ENCODE results near the gene ADAMTSL1. TPM values are rescaled to one million over a fixed set of nuclear protein-coding genes. Genes with fewer than 3 reads are reported as not detected.

Gene ADAMTSL1
- total RNA-seq, 1 experiment from 2014 or later = not detected

DNA sequence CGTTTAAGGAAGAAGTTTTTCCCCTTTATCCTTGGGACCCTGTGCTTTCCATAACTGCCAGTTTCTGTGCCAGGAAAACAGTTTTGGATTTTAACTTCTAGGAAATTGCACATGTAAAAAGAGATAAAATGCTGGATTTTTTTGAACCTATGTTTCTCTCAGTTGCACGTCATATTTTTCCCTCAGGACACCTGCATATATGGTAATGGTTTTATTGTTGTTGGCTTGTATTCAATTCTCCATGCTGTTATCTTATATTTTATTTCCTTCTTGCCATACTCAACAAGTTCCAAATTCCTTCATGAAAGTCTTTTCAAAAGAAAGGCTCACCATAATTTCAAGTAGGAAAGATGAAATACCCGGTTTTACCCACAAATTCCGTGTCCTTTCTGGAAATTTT, 7.9 kb upstream of the ADAMTSL1 start:
- Histone ChIP-seq H3K36me3 (ENCODE audit: control insufficient read depth in 1 of 2, insufficient read depth in 2 of 2, low read length in 2 of 2) (no peaks in the 10 kb centered on the region), H3K4me1 (ENCODE audit: control insufficient read depth in 1 of 2, insufficient read depth in 2 of 2, low read length in 2 of 2) (no peaks in the 10 kb centered on the region), H3K27me3 (ENCODE audit: insufficient read depth, low read length) (no peaks in the 10 kb centered on the region), H3K9me2 (ENCODE audit: insufficient read depth) (no peaks in the 10 kb centered on the region), H3K4me2 (ENCODE audit: low read length) (no peak overlapping the region), H2AFZ (ENCODE audit: low read depth, low read length, poor library complexity, severe bottlenecking) (no peak overlapping the region), H3K9ac (ENCODE audit: low read length) (no peak overlapping the region), H3K9me3 (ENCODE audit: control insufficient read depth in 1 of 2, insufficient read depth in 1 of 2, low read depth in 1 of 2, low read length in 2 of 2) (no peaks in the 10 kb centered on the region), H3K27ac (ENCODE audit: low read depth, low read length) (no peak overlapping the region), H3K4me3 (replicated peaks in 1 of 2; ENCODE audit: low read depth in 1 of 2, low read length in 2 of 2) (no peak overlapping the region), H4K20me1 (ENCODE audit: insufficient read depth) (no peaks in the 10 kb centered on the region), H3K79me2 (ENCODE audit: insufficient read depth, low read length) (no peaks in the 10 kb centered on the region)
- DNase-seq (ENCODE audit: low read depth, low spot score) = no peak
- no TSS peak for BruUV-seq (replicated peaks)
- intact Hi-C loops (cut with micrococcal nuclease) = no loop called here
- CTCF ChIA-PET = no interaction called here
- POLR2A ChIA-PET = no interaction called here
- no peak for ATAC-seq
- RAD21 ChIA-PET (ENCODE audit: low non-redundant PET in 1 of 2, low total read pairs in 2 of 2, uncharacterized antibody in 2 of 2, unreplicated experiment in 2 of 2) = no interaction called here
- TF ChIP-seq, protein P1, sequence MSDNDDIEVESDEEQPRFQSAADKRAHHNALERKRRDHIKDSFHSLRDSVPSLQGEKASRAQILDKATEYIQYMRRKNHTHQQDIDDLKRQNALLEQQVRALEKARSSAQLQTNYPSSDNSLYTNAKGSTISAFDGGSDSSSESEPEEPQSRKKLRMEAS (IDR thresholded peaks at IDR 0.05) = no peak
- TF ChIP-seq EZH2 (IDR thresholded peaks at IDR 0.05) = no peak

DNA sequence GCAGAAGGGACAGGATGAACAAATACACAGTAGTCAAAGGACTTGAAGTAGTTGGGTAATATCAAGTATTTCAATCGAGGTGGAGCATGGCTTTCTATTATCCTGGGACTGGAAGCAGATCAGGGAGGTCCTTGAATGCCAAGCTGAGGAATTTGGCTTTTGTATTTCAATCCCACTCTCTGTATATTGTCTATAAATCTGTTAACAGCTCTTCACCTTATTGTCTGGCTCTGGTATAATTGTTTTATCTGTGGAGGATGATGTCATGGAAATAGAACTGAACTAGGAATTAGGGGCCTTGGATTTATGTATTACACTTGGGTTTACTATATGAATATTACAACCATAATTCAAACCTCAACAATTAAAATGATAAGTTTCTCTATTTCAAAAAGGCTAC, 6.3 kb upstream of the ADAMTSL1 start:
- H3K27ac ChIP-seq (ENCODE audit: low read depth, low read length) = no peak overlapping the region
- no peaks in the 10 kb centered on the region for H3K9me3 ChIP-seq (ENCODE audit: control insufficient read depth in 1 of 2, insufficient read depth in 1 of 2, low read depth in 1 of 2, low read length in 2 of 2)
- H4K20me1 ChIP-seq (ENCODE audit: insufficient read depth) = no peaks in the 10 kb centered on the region
- no peaks in the 10 kb centered on the region for H3K36me3 ChIP-seq (ENCODE audit: control insufficient read depth in 1 of 2, insufficient read depth in 2 of 2, low read length in 2 of 2)
- no peak overlapping the region for H2AFZ ChIP-seq (ENCODE audit: low read depth, low read length, poor library complexity, severe bottlenecking)
- ChIA-PET RAD21 (ENCODE audit: low non-redundant PET in 1 of 2, low total read pairs in 2 of 2, uncharacterized antibody in 2 of 2, unreplicated experiment in 2 of 2) (no interaction called here), CTCF (no interaction called here), POLR2A (no interaction called here)
- H3K79me2 ChIP-seq (ENCODE audit: insufficient read depth, low read length) = no peaks in the 10 kb centered on the region
- H3K4me1 ChIP-seq (ENCODE audit: control insufficient read depth in 1 of 2, insufficient read depth in 2 of 2, low read length in 2 of 2) = no peaks in the 10 kb centered on the region
- H3K4me2 ChIP-seq (ENCODE audit: low read length) = no peak overlapping the region
- no peak overlapping the region for H3K4me3 ChIP-seq (replicated peaks in 1 of 2; ENCODE audit: low read depth in 1 of 2, low read length in 2 of 2)
- no peaks in the 10 kb centered on the region for H3K9me2 ChIP-seq (ENCODE audit: insufficient read depth)
- intact Hi-C loops (cut with micrococcal nuclease) = no loop called here
- ATAC-seq (no peak), DNase-seq (ENCODE audit: low read depth, low spot score) (no peak)
- BruUV-seq (replicated peaks) = no TSS peak
- no peaks in the 10 kb centered on the region for H3K27me3 ChIP-seq (ENCODE audit: insufficient read depth, low read length)
- no peak overlapping the region for H3K9ac ChIP-seq (ENCODE audit: low read length)
- TF ChIP-seq, protein P2, sequence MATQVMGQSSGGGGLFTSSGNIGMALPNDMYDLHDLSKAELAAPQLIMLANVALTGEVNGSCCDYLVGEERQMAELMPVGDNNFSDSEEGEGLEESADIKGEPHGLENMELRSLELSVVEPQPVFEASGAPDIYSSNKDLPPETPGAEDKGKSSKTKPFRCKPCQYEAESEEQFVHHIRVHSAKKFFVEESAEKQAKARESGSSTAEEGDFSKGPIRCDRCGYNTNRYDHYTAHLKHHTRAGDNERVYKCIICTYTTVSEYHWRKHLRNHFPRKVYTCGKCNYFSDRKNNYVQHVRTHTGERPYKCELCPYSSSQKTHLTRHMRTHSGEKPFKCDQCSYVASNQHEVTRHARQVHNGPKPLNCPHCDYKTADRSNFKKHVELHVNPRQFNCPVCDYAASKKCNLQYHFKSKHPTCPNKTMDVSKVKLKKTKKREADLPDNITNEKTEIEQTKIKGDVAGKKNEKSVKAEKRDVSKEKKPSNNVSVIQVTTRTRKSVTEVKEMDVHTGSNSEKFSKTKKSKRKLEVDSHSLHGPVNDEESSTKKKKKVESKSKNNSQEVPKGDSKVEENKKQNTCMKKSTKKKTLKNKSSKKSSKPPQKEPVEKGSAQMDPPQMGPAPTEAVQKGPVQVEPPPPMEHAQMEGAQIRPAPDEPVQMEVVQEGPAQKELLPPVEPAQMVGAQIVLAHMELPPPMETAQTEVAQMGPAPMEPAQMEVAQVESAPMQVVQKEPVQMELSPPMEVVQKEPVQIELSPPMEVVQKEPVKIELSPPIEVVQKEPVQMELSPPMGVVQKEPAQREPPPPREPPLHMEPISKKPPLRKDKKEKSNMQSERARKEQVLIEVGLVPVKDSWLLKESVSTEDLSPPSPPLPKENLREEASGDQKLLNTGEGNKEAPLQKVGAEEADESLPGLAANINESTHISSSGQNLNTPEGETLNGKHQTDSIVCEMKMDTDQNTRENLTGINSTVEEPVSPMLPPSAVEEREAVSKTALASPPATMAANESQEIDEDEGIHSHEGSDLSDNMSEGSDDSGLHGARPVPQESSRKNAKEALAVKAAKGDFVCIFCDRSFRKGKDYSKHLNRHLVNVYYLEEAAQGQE (IDR thresholded peaks at IDR 0.05; ENCODE audit: low read depth) = no peak
- TF ChIP-seq, protein P3, sequence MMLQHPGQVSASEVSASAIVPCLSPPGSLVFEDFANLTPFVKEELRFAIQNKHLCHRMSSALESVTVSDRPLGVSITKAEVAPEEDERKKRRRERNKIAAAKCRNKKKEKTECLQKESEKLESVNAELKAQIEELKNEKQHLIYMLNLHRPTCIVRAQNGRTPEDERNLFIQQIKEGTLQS (IDR thresholded peaks at IDR 0.05) = no peak
- TF ChIP-seq EZH2 (IDR thresholded peaks at IDR 0.05) (no peak), RAD21 (IDR thresholded peaks at IDR 0.05; ENCODE audit: low read depth) (no peak), EZH2phosphoT487 (IDR thresholded peaks at IDR 0.05; ENCODE audit: borderline replicate concordance) (no peak), SP1 (IDR thresholded peaks at IDR 0.05; ENCODE audit: low read depth) (no peak), YY1 (IDR thresholded peaks at IDR 0.05; ENCODE audit: extremely low read depth, insufficient replicate concordance, low read depth, low read length) (no peak), FOSL1 (IDR thresholded peaks at IDR 0.05; ENCODE audit: low read depth) (no peak), SRF (IDR thresholded peaks at IDR 0.05; ENCODE audit: low read depth) (no peak), CBX3 (IDR thresholded peaks at IDR 0.05; ENCODE audit: low read depth) (no peak), JUND (IDR thresholded peaks at IDR 0.05) (no peak), EGR1 (IDR thresholded peaks at IDR 0.05; ENCODE audit: low read depth) (no peak), POLR2A (IDR thresholded peaks at IDR 0.05; ENCODE audit: borderline replicate concordance, extremely low read depth, insufficient read depth, insufficient read length) (no peak), ELF1 (IDR thresholded peaks at IDR 0.05; ENCODE audit: borderline replicate concordance, low read depth) (no peak), ZNF274 (IDR thresholded peaks at IDR 0.05; ENCODE audit: low read depth, low read length) (no peak)
- TF ChIP-seq, protein P4, sequence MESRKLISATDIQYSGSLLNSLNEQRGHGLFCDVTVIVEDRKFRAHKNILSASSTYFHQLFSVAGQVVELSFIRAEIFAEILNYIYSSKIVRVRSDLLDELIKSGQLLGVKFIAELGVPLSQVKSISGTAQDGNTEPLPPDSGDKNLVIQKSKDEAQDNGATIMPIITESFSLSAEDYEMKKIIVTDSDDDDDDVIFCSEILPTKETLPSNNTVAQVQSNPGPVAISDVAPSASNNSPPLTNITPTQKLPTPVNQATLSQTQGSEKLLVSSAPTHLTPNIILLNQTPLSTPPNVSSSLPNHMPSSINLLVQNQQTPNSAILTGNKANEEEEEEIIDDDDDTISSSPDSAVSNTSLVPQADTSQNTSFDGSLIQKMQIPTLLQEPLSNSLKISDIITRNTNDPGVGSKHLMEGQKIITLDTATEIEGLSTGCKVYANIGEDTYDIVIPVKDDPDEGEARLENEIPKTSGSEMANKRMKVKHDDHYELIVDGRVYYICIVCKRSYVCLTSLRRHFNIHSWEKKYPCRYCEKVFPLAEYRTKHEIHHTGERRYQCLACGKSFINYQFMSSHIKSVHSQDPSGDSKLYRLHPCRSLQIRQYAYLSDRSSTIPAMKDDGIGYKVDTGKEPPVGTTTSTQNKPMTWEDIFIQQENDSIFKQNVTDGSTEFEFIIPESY (IDR thresholded peaks at IDR 0.05; ENCODE audit: extremely low read depth, insufficient replicate concordance, low read length) = no peak
- TF ChIP-seq, protein P1 (IDR thresholded peaks at IDR 0.05) = no peak
